Astrocyte (in vitro differentiated cells and primary cell): ENCODE results near the gene SHOX. TPM values are rescaled to one million over a fixed set of nuclear protein-coding genes. Genes with fewer than 3 reads are reported as not detected.

Experiments
- DNase-seq: peaks from one replicate; pipeline ENCODE4 v3.0.0-alpha.2; 2010; ENCODE audit warnings: low read depth
- FAIRE-seq: peaks from 2 replicates; lab custom pipeline; 2011; peaks lifted over from hg19 to GRCh38; lab: Jason Lieb, UNC
- H2AFZ ChIP-seq: 2 replicates; pipeline ENCODE4 v1.6.0; 2012; ENCODE audit warnings: low read depth, low read length, inconsistent platforms
- H3K27ac ChIP-seq: 2 replicates; pipeline ENCODE4 v1.5.1; 2011; ENCODE audit warnings: low read depth, low read length, inconsistent platforms
- H3K27me3 ChIP-seq: 2 replicates; pipeline ENCODE4 v1.6.0; 2011; ENCODE audit warnings: low read length, inconsistent platforms; ENCODE audit not compliant: insufficient read depth
- H3K36me3 ChIP-seq: 2 replicates; pipeline ENCODE4 v1.5.1; 2011; ENCODE audit warnings: low read length, inconsistent platforms; ENCODE audit not compliant: insufficient read depth
- H3K4me1 ChIP-seq: 2 replicates; pipeline ENCODE4 v1.5.1; 2011; ENCODE audit warnings: low read length, inconsistent platforms; ENCODE audit not compliant: insufficient read depth
- H3K4me2 ChIP-seq: 2 replicates; pipeline ENCODE4 v1.6.0; 2012; ENCODE audit warnings: low read length, inconsistent platforms
- H3K4me3 ChIP-seq: 2 replicates; pipeline ENCODE4 v1.5.1; 2011; ENCODE audit warnings: low read depth, mild to moderate bottlenecking, low read length, inconsistent platforms; ENCODE audit not compliant: insufficient read depth
- H3K79me2 ChIP-seq: 2 replicates; pipeline ENCODE4 v1.6.0; 2012; ENCODE audit warnings: mild to moderate bottlenecking, low read length, inconsistent platforms; ENCODE audit not compliant: insufficient read depth
- H3K9ac ChIP-seq: 2 replicates; pipeline ENCODE4 v1.6.0; 2012; ENCODE audit warnings: mild to moderate bottlenecking, low read length, inconsistent platforms
- H3K9me3 ChIP-seq: 2 replicates; pipeline ENCODE4 v1.5.1; 2012; ENCODE audit warnings: low read depth, mild to moderate bottlenecking, low read length, inconsistent platforms; ENCODE audit not compliant: insufficient read depth
- H4K20me1 ChIP-seq: 2 replicates; pipeline ENCODE4 v1.6.0; 2012; ENCODE audit warnings: low read length, inconsistent platforms; ENCODE audit not compliant: insufficient read depth
- H3K27ac Mint-ChIP-seq: one replicate; pipeline ENCODE4 v1.8.0; 2021; ENCODE audit warnings: mild to moderate bottlenecking, mixed read lengths; ENCODE audit not compliant: unreplicated experiment
- H3K27me3 Mint-ChIP-seq: one replicate; pipeline ENCODE4 v1.8.0; 2021; ENCODE audit warnings: low read depth, mixed read lengths; ENCODE audit not compliant: unreplicated experiment
- H3K36me3 Mint-ChIP-seq: one replicate; pipeline ENCODE4 v1.8.0; 2021; ENCODE audit warnings: low read depth, mixed read lengths; ENCODE audit not compliant: unreplicated experiment
- H3K4me1 Mint-ChIP-seq: one replicate; pipeline ENCODE4 v1.8.0; 2021; ENCODE audit warnings: low read depth, mixed read lengths; ENCODE audit not compliant: unreplicated experiment
- H3K4me3 Mint-ChIP-seq: one replicate; pipeline ENCODE4 v1.8.0; 2021; ENCODE audit warnings: mild to moderate bottlenecking, moderate library complexity, mixed read lengths; ENCODE audit not compliant: unreplicated experiment
- H3K9me3 Mint-ChIP-seq: one replicate; pipeline ENCODE4 v1.8.0; 2021; ENCODE audit warnings: mild to moderate bottlenecking, mixed read lengths; ENCODE audit not compliant: unreplicated experiment
- EZH2 ChIP-seq: IDR thresholded peaks from 2 replicates; pipeline ENCODE4 v1.6.1; 2012; ENCODE audit warnings: mild to moderate bottlenecking, low read length, inconsistent platforms; ENCODE audit not compliant: insufficient read depth
- total RNA-seq: library from RNA; stranded (reverse); gene quantifications from 2 replicates; pipeline ENCODE4 v1.2.1, GENCODE V29; 2021
- TF ChIP-seq, protein P1 (sequence below): IDR thresholded peaks from 2 replicates; pipeline ENCODE4 v1.5.1; 2011; ENCODE audit warnings: low read depth, mild to moderate bottlenecking, inconsistent platforms, low read length, moderate library complexity; ENCODE audit not compliant: insufficient read depth

SHOX gene
- total RNA-seq, 1 donor from 2014 or later: not detected

DNA sequence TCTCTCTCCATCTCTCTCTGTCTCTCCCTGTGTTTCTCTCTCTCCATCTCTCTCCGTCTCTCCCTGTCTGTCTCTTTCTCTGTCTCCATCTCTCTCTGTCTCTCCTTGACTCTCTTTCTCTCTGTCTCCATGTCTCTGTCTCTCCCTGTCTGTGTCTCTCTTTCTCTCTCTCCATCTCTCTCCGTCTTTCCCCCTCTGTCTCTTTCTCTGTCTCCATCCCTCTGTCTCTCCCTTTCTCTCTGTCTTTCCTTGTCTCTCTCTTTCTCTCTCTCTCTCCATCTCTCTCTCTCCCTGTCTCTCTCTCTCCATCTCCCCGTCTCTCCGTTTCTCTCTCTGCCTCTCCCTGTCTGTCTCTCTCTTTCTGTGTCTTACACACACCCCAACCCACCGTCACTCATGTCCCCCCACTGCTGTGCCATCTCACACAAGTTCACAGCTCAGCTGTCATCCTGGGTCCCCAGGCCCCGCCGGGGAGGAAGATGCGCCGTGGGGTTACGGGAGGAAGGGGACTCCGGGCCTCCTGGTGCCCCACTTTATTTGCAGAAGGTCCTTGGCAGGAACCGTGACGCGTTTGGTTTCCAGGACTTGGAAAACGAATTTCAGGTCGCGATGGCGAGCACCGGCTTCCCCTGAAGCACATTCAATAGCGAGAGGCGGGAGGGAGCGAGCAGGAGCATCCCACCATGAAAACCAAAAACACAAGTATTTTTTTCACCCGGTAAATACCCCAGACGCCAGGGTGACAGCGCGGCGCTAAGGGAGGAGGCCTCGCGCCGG lies 1.2 kb upstream of the SHOX start:
- no peaks in the 10 kb centered on the region for H4K20me1 ChIP-seq
- H3K9me3 Mint-ChIP-seq: peaks cover 31% of the 10 kb centered on the region
- peaks cover 10% of the 10 kb centered on the region for H3K27me3 Mint-ChIP-seq
- peaks cover 4% of the 10 kb centered on the region for H3K36me3 Mint-ChIP-seq
- H2AFZ ChIP-seq: no peak overlapping the region
- FAIRE-seq: no peak
- H3K27me3 ChIP-seq: peaks cover 13% of the 10 kb centered on the region
- TF ChIP-seq, protein P1, sequence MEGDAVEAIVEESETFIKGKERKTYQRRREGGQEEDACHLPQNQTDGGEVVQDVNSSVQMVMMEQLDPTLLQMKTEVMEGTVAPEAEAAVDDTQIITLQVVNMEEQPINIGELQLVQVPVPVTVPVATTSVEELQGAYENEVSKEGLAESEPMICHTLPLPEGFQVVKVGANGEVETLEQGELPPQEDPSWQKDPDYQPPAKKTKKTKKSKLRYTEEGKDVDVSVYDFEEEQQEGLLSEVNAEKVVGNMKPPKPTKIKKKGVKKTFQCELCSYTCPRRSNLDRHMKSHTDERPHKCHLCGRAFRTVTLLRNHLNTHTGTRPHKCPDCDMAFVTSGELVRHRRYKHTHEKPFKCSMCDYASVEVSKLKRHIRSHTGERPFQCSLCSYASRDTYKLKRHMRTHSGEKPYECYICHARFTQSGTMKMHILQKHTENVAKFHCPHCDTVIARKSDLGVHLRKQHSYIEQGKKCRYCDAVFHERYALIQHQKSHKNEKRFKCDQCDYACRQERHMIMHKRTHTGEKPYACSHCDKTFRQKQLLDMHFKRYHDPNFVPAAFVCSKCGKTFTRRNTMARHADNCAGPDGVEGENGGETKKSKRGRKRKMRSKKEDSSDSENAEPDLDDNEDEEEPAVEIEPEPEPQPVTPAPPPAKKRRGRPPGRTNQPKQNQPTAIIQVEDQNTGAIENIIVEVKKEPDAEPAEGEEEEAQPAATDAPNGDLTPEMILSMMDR: no peak
- TF ChIP-seq EZH2: no peak
- H3K27ac Mint-ChIP-seq: no peak overlapping the region
- no peak overlapping the region for H3K4me3 ChIP-seq
- H3K4me1 ChIP-seq: no peaks in the 10 kb centered on the region
- H3K4me1 Mint-ChIP-seq: no peaks in the 10 kb centered on the region
- H3K4me3 Mint-ChIP-seq: no peak overlapping the region
- H3K36me3 ChIP-seq: no peaks in the 10 kb centered on the region
- H3K27ac ChIP-seq: no peak overlapping the region
- no peak overlapping the region for H3K9ac ChIP-seq
- no peaks in the 10 kb centered on the region for H3K9me3 ChIP-seq
- no peak overlapping the region for H3K4me2 ChIP-seq
- no peaks in the 10 kb centered on the region for H3K79me2 ChIP-seq
- DNase-seq: no peak

DNA sequence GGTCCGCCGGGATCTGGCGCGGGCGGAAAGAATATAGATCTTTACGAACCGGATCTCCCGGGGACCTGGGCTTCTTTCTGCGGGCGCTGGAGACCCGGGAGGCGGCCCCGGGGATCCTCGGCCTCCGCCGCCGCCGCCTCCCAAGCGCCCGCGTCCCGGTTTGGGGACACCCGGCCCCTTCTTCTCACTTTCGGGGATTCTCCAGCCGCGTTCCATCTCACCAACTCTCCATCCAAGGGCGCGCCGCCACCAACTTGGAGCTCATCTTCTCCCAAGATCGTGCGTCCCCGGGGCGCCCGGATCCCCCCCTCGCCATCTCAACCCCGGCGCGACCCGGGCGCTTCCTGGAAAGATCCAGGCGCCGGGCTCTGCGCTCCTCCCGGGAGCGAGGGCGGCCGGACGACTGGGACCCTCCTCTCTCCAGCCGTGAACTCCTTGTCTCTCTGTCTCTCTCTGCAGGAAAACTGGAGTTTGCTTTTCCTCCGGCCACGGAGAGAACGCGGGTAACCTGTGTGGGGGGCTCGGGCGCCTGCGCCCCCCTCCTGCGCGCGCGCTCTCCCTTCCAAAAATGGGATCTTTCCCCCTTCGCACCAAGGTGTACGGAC lies 482 bp upstream of the SHOX start:
- peaks cover 27% of the 10 kb centered on the region for H3K9me3 Mint-ChIP-seq
- Histone ChIP-seq H3K9ac (no peak overlapping the region), H4K20me1 (no peaks in the 10 kb centered on the region), H3K27ac (no peak overlapping the region), H3K4me3 (no peak overlapping the region), H3K27me3 (peaks cover 14% of the 10 kb centered on the region), H3K9me3 (no peaks in the 10 kb centered on the region), H3K4me2 (no peak overlapping the region), H3K4me1 (no peaks in the 10 kb centered on the region), H3K36me3 (no peaks in the 10 kb centered on the region), H3K79me2 (no peaks in the 10 kb centered on the region), H2AFZ (no peak overlapping the region)
- no peak overlapping the region for H3K4me3 Mint-ChIP-seq
- peaks cover 4% of the 10 kb centered on the region for H3K36me3 Mint-ChIP-seq
- TF ChIP-seq, protein P1: no peak
- TF ChIP-seq EZH2: no peak
- H3K4me1 Mint-ChIP-seq: no peaks in the 10 kb centered on the region
- peaks cover 10% of the 10 kb centered on the region for H3K27me3 Mint-ChIP-seq
- DNase-seq: no peak
- no peak for FAIRE-seq
- H3K27ac Mint-ChIP-seq: no peak overlapping the region
